Measurements from ENCODE around the gene SEMA3D. TPM values are rescaled to one million over a fixed set of nuclear protein-coding genes. Genes with fewer than 3 reads are reported as not detected.

Gene SEMA3D
- total RNA-seq, 1 experiment from 2014 or later = 1.4 TPM

- POLR2A ChIA-PET = no interaction called here
- DNase-seq (ENCODE audit: low read depth, low spot score) = no peak
- Histone ChIP-seq H3K27me3 (ENCODE audit: insufficient read depth, low read length) (no peaks in the 10 kb centered on the region), H3K9me3 (ENCODE audit: control insufficient read depth in 1 of 2, insufficient read depth in 1 of 2, low read depth in 1 of 2, low read length in 2 of 2) (no peaks in the 10 kb centered on the region), H3K4me2 (ENCODE audit: low read length) (no peak overlapping the region), H4K20me1 (ENCODE audit: insufficient read depth) (no peaks in the 10 kb centered on the region), H3K79me2 (ENCODE audit: insufficient read depth, low read length) (no peaks in the 10 kb centered on the region), H3K36me3 (ENCODE audit: control insufficient read depth in 1 of 2, insufficient read depth in 2 of 2, low read length in 2 of 2) (no peaks in the 10 kb centered on the region), H3K4me1 (ENCODE audit: control insufficient read depth in 1 of 2, insufficient read depth in 2 of 2, low read length in 2 of 2) (no peaks in the 10 kb centered on the region), H3K27ac (ENCODE audit: low read depth, low read length) (no peak overlapping the region), H2AFZ (ENCODE audit: low read depth, low read length, poor library complexity, severe bottlenecking) (no peak overlapping the region), H3K9me2 (ENCODE audit: insufficient read depth) (no peaks in the 10 kb centered on the region), H3K9ac (ENCODE audit: low read length) (no peak overlapping the region), H3K4me3 (replicated peaks in 1 of 2; ENCODE audit: low read depth in 1 of 2, low read length in 2 of 2) (no peak overlapping the region)
- CTCF ChIA-PET = no interaction called here
- ATAC-seq = no peak
- TF ChIP-seq EZH2phosphoT487 (IDR thresholded peaks at IDR 0.05; ENCODE audit: borderline replicate concordance) (no peak), YY1 (IDR thresholded peaks at IDR 0.05; ENCODE audit: extremely low read depth, insufficient replicate concordance, low read depth, low read length) (no peak), FOSL1 (IDR thresholded peaks at IDR 0.05; ENCODE audit: low read depth) (no peak), SRF (IDR thresholded peaks at IDR 0.05; ENCODE audit: low read depth) (no peak), EGR1 (IDR thresholded peaks at IDR 0.05; ENCODE audit: low read depth) (no peak), TCF7L2 (IDR thresholded peaks at IDR 0.05; ENCODE audit: borderline replicate concordance, extremely low read depth, insufficient read depth, insufficient read length) (no peak), CBX3 (IDR thresholded peaks at IDR 0.05; ENCODE audit: low read depth) (no peak), ZFX (IDR thresholded peaks at IDR 0.05) (no peak), POLR2AphosphoS5 (IDR thresholded peaks at IDR 0.05; ENCODE audit: low read depth, low read length) (no peak), JUND (IDR thresholded peaks at IDR 0.05) (no peak), ELF1 (IDR thresholded peaks at IDR 0.05; ENCODE audit: borderline replicate concordance, low read depth) (no peak)
- TF ChIP-seq, protein P1, sequence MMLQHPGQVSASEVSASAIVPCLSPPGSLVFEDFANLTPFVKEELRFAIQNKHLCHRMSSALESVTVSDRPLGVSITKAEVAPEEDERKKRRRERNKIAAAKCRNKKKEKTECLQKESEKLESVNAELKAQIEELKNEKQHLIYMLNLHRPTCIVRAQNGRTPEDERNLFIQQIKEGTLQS (IDR thresholded peaks at IDR 0.05) = no peak
- TF ChIP-seq, protein P2, sequence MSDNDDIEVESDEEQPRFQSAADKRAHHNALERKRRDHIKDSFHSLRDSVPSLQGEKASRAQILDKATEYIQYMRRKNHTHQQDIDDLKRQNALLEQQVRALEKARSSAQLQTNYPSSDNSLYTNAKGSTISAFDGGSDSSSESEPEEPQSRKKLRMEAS (IDR thresholded peaks at IDR 0.05) = no peak
- no TSS peak for BruUV-seq (replicated peaks)
- RAD21 ChIA-PET (ENCODE audit: low non-redundant PET in 1 of 2, low total read pairs in 2 of 2, uncharacterized antibody in 2 of 2, unreplicated experiment in 2 of 2) = no interaction called here
- intact Hi-C loops (cut with micrococcal nuclease) = no loop called here
These were observed 26.6 kb upstream of the SEMA3D start for GRCh38 chr7:85213500-85213899.

DNA sequence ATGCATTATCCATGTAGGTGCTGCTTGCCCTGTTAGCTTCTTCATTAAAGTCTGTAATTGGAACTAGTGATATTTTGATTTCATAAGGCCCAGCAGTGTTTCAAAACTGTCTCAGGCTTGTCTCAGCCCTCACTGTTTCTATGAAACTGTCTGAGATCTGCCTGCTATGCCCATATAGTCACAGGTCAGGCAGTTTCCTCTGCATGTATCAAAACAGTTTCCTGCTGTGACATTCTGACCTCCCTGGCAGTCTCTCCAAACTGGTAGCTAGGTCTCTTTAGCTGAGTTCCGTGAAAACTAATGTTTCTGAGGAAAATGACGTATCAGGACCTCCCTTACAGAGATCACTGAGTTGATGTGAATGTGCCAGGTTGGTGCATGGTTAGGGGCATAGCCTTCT is 18.9 kb upstream of the SEMA3D start:
- no peak overlapping the region for H2AFZ ChIP-seq (ENCODE audit: low read depth, low read length, poor library complexity, severe bottlenecking)
- H3K27me3 ChIP-seq (ENCODE audit: insufficient read depth, low read length) = no peaks in the 10 kb centered on the region
- ChIA-PET RAD21 (ENCODE audit: low non-redundant PET in 1 of 2, low total read pairs in 2 of 2, uncharacterized antibody in 2 of 2, unreplicated experiment in 2 of 2) (no interaction called here), POLR2A (no interaction called here), CTCF (interaction anchor here (0.8 kb wide), 1 partner anchor 258 kb away, joined by 4 read pairs; no protein-coding TSS in a partner anchor)
- H3K9me2 ChIP-seq (ENCODE audit: insufficient read depth) = no peaks in the 10 kb centered on the region
- H3K27ac ChIP-seq (ENCODE audit: low read depth, low read length) = no peak overlapping the region
- H3K36me3 ChIP-seq (ENCODE audit: control insufficient read depth in 1 of 2, insufficient read depth in 2 of 2, low read length in 2 of 2) = no peaks in the 10 kb centered on the region
- no peaks in the 10 kb centered on the region for H4K20me1 ChIP-seq (ENCODE audit: insufficient read depth)
- no TSS peak for BruUV-seq (replicated peaks)
- H3K9me3 ChIP-seq (ENCODE audit: control insufficient read depth in 1 of 2, insufficient read depth in 1 of 2, low read depth in 1 of 2, low read length in 2 of 2) = no peaks in the 10 kb centered on the region
- no peaks in the 10 kb centered on the region for H3K4me1 ChIP-seq (ENCODE audit: control insufficient read depth in 1 of 2, insufficient read depth in 2 of 2, low read length in 2 of 2)
- DNase-seq (ENCODE audit: low read depth, low spot score) (no peak), ATAC-seq (no peak)
- intact Hi-C loops (cut with micrococcal nuclease) = no loop called here
- no peak overlapping the region for H3K4me2 ChIP-seq (ENCODE audit: low read length)
- no peaks in the 10 kb centered on the region for H3K79me2 ChIP-seq (ENCODE audit: insufficient read depth, low read length)
- no peak overlapping the region for H3K9ac ChIP-seq (ENCODE audit: low read length)
- no peak overlapping the region for H3K4me3 ChIP-seq (replicated peaks in 1 of 2; ENCODE audit: low read depth in 1 of 2, low read length in 2 of 2)
- TF ChIP-seq CEBPB (IDR thresholded peaks at IDR 0.05; ENCODE audit: low read depth) (no peak), SP1 (IDR thresholded peaks at IDR 0.05; ENCODE audit: low read depth) (no peak), RAD21 (IDR thresholded peaks at IDR 0.05; ENCODE audit: low read depth) (no peak), ZNF274 (IDR thresholded peaks at IDR 0.05; ENCODE audit: low read depth, low read length) (no peak), SRF (IDR thresholded peaks at IDR 0.05; ENCODE audit: low read depth) (no peak), REST (IDR thresholded peaks at IDR 0.05; ENCODE audit: low read depth) (no peak), CBX3 (IDR thresholded peaks at IDR 0.05; ENCODE audit: low read depth) (no peak), EZH2 (IDR thresholded peaks at IDR 0.05) (no peak), JUND (IDR thresholded peaks at IDR 0.05) (no peak)
- TF ChIP-seq, protein P1 (IDR thresholded peaks at IDR 0.05) = no peak
